Endothelial cell (in vitro differentiated cells): ENCODE data around the gene FHAD1. TPM values are rescaled to one million over a fixed set of nuclear protein-coding genes. Genes with fewer than 3 reads are reported as not detected.

Experiments
- DNase-seq: peaks from one replicate; pipeline ENCODE4 v3.0.0; 2021; ENCODE audit warnings: low spot score
- H3K27ac Mint-ChIP-seq: one replicate; pipeline ENCODE4 v1.8.0; 2021; ENCODE audit warnings: mixed read lengths, inconsistent platforms; ENCODE audit not compliant: unreplicated experiment
- H3K27me3 Mint-ChIP-seq: one replicate; pipeline ENCODE4 v1.8.0; 2021; ENCODE audit warnings: mild to moderate bottlenecking, moderate library complexity, mixed read lengths, inconsistent platforms; ENCODE audit not compliant: unreplicated experiment
- H3K36me3 Mint-ChIP-seq: one replicate; pipeline ENCODE4 v1.8.0; 2021; ENCODE audit warnings: mild to moderate bottlenecking, low read depth, mixed read lengths, inconsistent platforms; ENCODE audit not compliant: unreplicated experiment
- H3K4me1 Mint-ChIP-seq: one replicate; pipeline ENCODE4 v1.8.0; 2021; ENCODE audit warnings: mild to moderate bottlenecking, mixed read lengths, inconsistent platforms; ENCODE audit not compliant: unreplicated experiment
- H3K4me3 Mint-ChIP-seq: one replicate; pipeline ENCODE4 v1.8.0; 2021; ENCODE audit warnings: mild to moderate bottlenecking, mixed read lengths, inconsistent platforms; ENCODE audit not compliant: unreplicated experiment
- H3K9me3 Mint-ChIP-seq: one replicate; pipeline ENCODE4 v1.8.0; 2021; ENCODE audit warnings: mixed read lengths, inconsistent platforms; ENCODE audit not compliant: unreplicated experiment
- CTCF ChIP-seq: fragments of 200-600 bp; sonication (generic); IDR thresholded peaks from one replicate; pipeline ENCODE4 v1.5.0; 2021; ENCODE audit warnings: antibody characterized with exemption; ENCODE audit not compliant: unreplicated experiment
- total RNA-seq: library from RNA; stranded (reverse); fragmentation: NEBNext Ultra II Directional; extraction: Animal tissue kit (Norgen Biotek cat#: 25700); gene quantifications from one replicate; pipeline ENCODE4 v1.2.1, GENCODE V29; 2021; ENCODE audit not compliant: unreplicated experiment

Gene FHAD1
- total RNA-seq, 1 donor from 2014 or later: 2.1 TPM

GRCh38 chr1:15308135-15308534 is 61.1 kb downstream of the FHAD1 start:
- H3K36me3 Mint-ChIP-seq: peaks cover 19% of the 10 kb centered on the region
- no peak for DNase-seq
- no peak overlapping the region for H3K4me3 Mint-ChIP-seq
- peaks cover 5% of the 10 kb centered on the region for H3K27me3 Mint-ChIP-seq
- TF ChIP-seq CTCF: no peak
- no peak overlapping the region for H3K27ac Mint-ChIP-seq
- no peaks in the 10 kb centered on the region for H3K4me1 Mint-ChIP-seq
- H3K9me3 Mint-ChIP-seq: peaks cover 4% of the 10 kb centered on the region

- H3K27ac Mint-ChIP-seq: no peak overlapping the region
- H3K27me3 Mint-ChIP-seq: peaks cover 5% of the 10 kb centered on the region
Measured at GRCh38 chr1:15308621-15309027, 61.6 kb downstream of the FHAD1 start.

GRCh38 chr1:15309687-15310086 is 62.7 kb downstream of the FHAD1 start:
- no peak for TF ChIP-seq CTCF
- DNase-seq: no peak
- H3K4me1 Mint-ChIP-seq: no peaks in the 10 kb centered on the region
- H3K36me3 Mint-ChIP-seq: peaks cover 19% of the 10 kb centered on the region
- peaks cover 7% of the 10 kb centered on the region for H3K27me3 Mint-ChIP-seq
- H3K4me3 Mint-ChIP-seq: no peak overlapping the region
- H3K27ac Mint-ChIP-seq: no peak overlapping the region
- H3K9me3 Mint-ChIP-seq: peaks cover 4% of the 10 kb centered on the region

More at GRCh38 chr1:15308621-15309027, 61.6 kb downstream of the FHAD1 start:
- H3K4me3 Mint-ChIP-seq: no peak overlapping the region
- DNase-seq: no peak
- no peaks in the 10 kb centered on the region for H3K4me1 Mint-ChIP-seq
- TF ChIP-seq CTCF: no peak
- H3K9me3 Mint-ChIP-seq: peaks cover 4% of the 10 kb centered on the region
- H3K36me3 Mint-ChIP-seq: peaks cover 19% of the 10 kb centered on the region

GRCh38 chr1:15310544-15310943 is 63.5 kb downstream of the FHAD1 start:
- Mint-ChIP-seq H3K27ac (no peak overlapping the region), H3K4me1 (no peaks in the 10 kb centered on the region), H3K36me3 (peaks cover 12% of the 10 kb centered on the region), H3K9me3 (peaks cover 4% of the 10 kb centered on the region), H3K27me3 (peaks cover 7% of the 10 kb centered on the region), H3K4me3 (no peak overlapping the region)
- DNase-seq: no peak
- no peak for TF ChIP-seq CTCF

- TF ChIP-seq CTCF: no peak
- Mint-ChIP-seq H3K36me3 (peaks cover 6% of the 10 kb centered on the region), H3K27me3 (peaks cover 5% of the 10 kb centered on the region), H3K27ac (no peak overlapping the region), H3K9me3 (peaks cover 4% of the 10 kb centered on the region), H3K4me3 (no peak overlapping the region), H3K4me1 (peaks cover 3% of the 10 kb centered on the region)
- DNase-seq: no peak
Measured at GRCh38 chr1:15311122-15311822, 64.2 kb downstream of the FHAD1 start.
